ENCODE results near the gene ABHD2. TPM values are rescaled to one million over a fixed set of nuclear protein-coding genes. Genes with fewer than 3 reads are reported as not detected.

ABHD2 gene
- total RNA-seq, 2 experiments from 2014 or later, result 16.1 to 22.8 TPM

- H3K9me3 ChIP-seq (ENCODE audit: low read length), result no peaks in the 10 kb centered on the region
- H3K4me2 ChIP-seq (ENCODE audit: low read length), result no peak overlapping the region
- no peak overlapping the region for H3K27ac ChIP-seq (ENCODE audit: low read depth, low read length, poor library complexity, severe bottlenecking)
- no peaks in the 10 kb centered on the region for H3K4me1 ChIP-seq (ENCODE audit: insufficient read depth, low read length, poor library complexity, severe bottlenecking)
- BruUV-seq (replicated peaks), result no TSS peak
- ChIA-PET CTCF (ENCODE audit: unreplicated experiment) (no interaction called here), POLR2A (no interaction called here)
- H2AFZ ChIP-seq (ENCODE audit: low read length), result no peak overlapping the region
- H3K79me2 ChIP-seq (ENCODE audit: insufficient read depth, low read depth, low read length), result no peaks in the 10 kb centered on the region
- H4K20me1 ChIP-seq (ENCODE audit: insufficient read depth, low read length), result no peaks in the 10 kb centered on the region
- peaks cover 7% of the 10 kb centered on the region; the same call in 1 of the 2 replicates for H3K36me3 ChIP-seq (ENCODE audit: insufficient read depth, low read length)
- TF ChIP-seq EZH2phosphoT487 (IDR thresholded peaks at IDR 0.05; ENCODE audit: borderline replicate concordance, low read depth, low read length), result no peak
- TF ChIP-seq, protein P1, sequence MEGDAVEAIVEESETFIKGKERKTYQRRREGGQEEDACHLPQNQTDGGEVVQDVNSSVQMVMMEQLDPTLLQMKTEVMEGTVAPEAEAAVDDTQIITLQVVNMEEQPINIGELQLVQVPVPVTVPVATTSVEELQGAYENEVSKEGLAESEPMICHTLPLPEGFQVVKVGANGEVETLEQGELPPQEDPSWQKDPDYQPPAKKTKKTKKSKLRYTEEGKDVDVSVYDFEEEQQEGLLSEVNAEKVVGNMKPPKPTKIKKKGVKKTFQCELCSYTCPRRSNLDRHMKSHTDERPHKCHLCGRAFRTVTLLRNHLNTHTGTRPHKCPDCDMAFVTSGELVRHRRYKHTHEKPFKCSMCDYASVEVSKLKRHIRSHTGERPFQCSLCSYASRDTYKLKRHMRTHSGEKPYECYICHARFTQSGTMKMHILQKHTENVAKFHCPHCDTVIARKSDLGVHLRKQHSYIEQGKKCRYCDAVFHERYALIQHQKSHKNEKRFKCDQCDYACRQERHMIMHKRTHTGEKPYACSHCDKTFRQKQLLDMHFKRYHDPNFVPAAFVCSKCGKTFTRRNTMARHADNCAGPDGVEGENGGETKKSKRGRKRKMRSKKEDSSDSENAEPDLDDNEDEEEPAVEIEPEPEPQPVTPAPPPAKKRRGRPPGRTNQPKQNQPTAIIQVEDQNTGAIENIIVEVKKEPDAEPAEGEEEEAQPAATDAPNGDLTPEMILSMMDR (conservative IDR thresholded peaks at IDR 0.05; ENCODE audit: low read length), result no peak
- no peaks in the 10 kb centered on the region for H3K9me2 ChIP-seq (ENCODE audit: insufficient read depth, low read length)
- DNase-seq (ENCODE audit: low spot score), result no peak
- H3K4me3 ChIP-seq (ENCODE audit: low read depth, low read length, poor library complexity, severe bottlenecking), result no peak overlapping the region
- intact Hi-C loops (cut with micrococcal nuclease; ENCODE audit: unreplicated experiment), result loop anchor here (5.0 kb wide), 1 partner anchor 48 kb away; no protein-coding TSS in a partner anchor
Observed at GRCh38 chr15:89125088-89125826, 37.0 kb downstream of the ABHD2 start.

DNA sequence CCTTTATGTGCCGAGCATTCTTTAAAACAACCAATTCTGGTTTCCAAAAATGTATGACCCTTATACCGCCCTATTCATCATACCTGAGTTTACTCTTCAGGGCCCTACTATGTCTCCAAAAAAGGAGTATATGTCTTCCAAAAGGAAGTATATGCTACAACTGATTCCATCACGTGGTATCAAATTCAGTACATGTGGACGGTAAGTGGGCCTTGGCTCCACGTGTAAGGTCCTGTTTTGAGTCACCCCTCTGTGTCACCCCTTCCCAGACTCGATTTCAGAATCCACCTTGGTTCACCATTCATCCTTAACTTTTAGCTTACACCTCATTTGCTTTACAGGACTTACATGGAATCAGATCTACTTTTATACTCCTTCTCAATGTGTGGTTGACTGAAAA lies 37.8 kb downstream of the ABHD2 start:
- POLR2A ChIA-PET, result no interaction called here
- intact Hi-C loops (cut with micrococcal nuclease; ENCODE audit: unreplicated experiment), result loop anchor here (5.0 kb wide), 1 partner anchor 49 kb away; no protein-coding TSS in a partner anchor

More for the DNA sequence above, 37.8 kb downstream of the ABHD2 start:
- no peak overlapping the region for H3K4me2 ChIP-seq (ENCODE audit: low read length)
- H3K36me3 ChIP-seq (ENCODE audit: insufficient read depth, low read length), result peaks cover 7% of the 10 kb centered on the region; the same call in 1 of the 2 replicates
- no peak for DNase-seq (ENCODE audit: low spot score)
- CTCF ChIA-PET (ENCODE audit: unreplicated experiment), result no interaction called here
- H3K4me1 ChIP-seq (ENCODE audit: insufficient read depth, low read length, poor library complexity, severe bottlenecking), result no peaks in the 10 kb centered on the region
- no peak for TF ChIP-seq EZH2phosphoT487 (IDR thresholded peaks at IDR 0.05; ENCODE audit: borderline replicate concordance, low read depth, low read length)
- TF ChIP-seq, protein P1 (conservative IDR thresholded peaks at IDR 0.05; ENCODE audit: low read length), result no peak
- no peak overlapping the region for H3K27ac ChIP-seq (ENCODE audit: low read depth, low read length, poor library complexity, severe bottlenecking)
- H3K9me2 ChIP-seq (ENCODE audit: insufficient read depth, low read length), result no peaks in the 10 kb centered on the region
- no TSS peak for BruUV-seq (replicated peaks)
- H3K4me3 ChIP-seq (ENCODE audit: low read depth, low read length, poor library complexity, severe bottlenecking), result no peak overlapping the region
- H3K79me2 ChIP-seq (ENCODE audit: insufficient read depth, low read depth, low read length), result no peaks in the 10 kb centered on the region
- H3K9me3 ChIP-seq (ENCODE audit: low read length), result no peaks in the 10 kb centered on the region
- no peak overlapping the region for H2AFZ ChIP-seq (ENCODE audit: low read length)
- H4K20me1 ChIP-seq (ENCODE audit: insufficient read depth, low read length), result no peaks in the 10 kb centered on the region

Measured in OCI-LY7 (cell line).